ENCODE data around the gene TXNDC2. TPM values are rescaled to one million over a fixed set of nuclear protein-coding genes. Genes with fewer than 3 reads are reported as not detected.

The TXNDC2 gene
- total RNA-seq, 1 donor from 2014 or later = not detected

GRCh38 chr18:9914334-9914583 is 28.5 kb downstream of the TXNDC2 start:
- no peak for DNase-seq

DNA sequence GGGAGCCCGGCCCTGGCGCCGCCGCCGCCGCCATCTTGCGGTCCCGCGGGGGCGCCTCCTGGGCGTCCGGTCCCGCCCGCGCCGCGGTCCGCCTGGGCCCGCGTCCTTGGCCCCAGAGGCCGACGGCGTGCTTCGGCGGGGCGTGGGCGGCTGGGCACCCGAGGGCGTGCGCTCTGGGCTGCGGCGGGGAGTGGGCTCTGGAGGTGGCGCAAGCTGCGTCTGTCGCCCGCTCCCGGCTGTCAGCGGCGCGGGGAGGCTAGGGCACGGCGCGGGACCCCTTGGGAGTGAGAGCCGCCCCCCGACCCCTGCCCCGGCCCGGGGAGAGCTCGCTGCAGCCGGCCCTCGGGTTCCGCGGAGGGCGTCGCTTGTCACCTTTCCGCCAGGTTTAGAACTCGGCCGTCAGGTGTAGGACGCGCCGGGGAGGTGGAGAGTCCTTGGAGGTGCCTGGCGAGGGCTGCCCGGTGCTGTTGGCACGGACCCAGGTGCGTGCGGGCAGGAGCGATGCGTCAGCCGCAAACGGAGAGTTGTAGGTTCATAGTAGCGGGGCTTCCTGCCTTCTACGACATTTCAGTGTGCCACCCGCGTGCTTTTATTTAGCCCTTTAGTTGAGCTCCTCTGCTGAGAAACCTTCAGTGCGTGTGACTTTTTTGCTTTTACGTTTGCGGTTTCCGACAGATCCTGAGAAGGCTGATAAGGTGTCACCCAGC is 29.0 kb downstream of the TXNDC2 start:
- peak; percentile 5 for DNase-seq

DNA sequence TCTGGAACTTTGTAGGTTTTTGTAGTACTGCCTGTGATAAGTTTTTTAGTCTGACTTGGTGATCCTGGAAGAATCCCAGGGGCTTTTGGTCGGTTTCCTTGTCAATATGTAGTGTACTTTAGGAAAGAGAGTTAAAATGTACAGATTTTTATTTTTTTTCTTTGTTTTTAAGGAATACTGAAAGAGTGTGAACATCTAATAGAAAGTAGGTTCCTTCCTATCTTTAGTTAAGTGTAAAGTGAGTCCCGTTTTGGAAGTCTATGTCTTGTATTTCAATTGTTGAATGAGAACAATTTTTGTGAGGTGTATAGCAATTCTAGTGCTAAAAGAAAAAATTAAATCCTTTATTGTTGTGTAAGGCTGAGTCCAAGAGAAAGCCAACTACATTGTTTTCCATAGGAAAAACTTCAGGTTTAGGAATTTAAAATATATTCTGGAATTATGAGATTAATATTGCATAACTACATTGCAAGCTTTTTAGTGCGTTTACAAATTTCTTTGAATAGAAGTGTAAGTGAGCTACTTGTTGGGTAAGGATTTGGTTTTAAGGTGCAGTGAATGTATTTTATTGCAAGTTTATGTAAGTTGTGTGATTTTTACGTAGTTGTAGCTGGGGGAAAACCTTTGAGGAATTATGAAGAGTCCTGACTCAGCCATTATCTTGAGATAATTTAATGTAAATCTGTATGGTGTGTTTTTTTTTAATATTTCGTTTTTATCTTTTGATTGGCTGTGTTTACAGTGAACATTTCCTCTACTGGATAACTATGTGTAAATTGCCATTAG is 29.7 kb downstream of the TXNDC2 start:
- DNase-seq = no peak

GRCh38 chr18:9916077-9916639 is 30.4 kb downstream of the TXNDC2 start:
- no peak for DNase-seq

DNA sequence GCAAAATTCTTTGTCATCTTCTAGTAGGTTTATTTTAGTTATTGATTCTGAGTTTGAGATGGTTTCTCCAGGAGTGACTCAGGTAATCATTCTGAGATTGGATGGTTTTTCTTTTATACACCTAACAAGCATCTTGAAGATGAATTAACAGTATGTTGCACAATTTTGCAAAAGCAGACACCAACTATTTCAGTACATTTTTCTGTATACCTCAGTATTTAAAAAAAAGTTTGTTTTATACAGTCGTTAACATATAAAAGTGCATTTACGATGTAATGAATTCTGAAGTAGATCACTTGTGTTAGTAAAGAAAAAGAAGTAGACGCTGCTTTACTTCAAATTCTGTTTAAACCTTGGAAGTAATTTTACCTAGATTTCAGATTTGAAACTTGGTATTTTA is 31.0 kb downstream of the TXNDC2 start:
- DNase-seq = no peak

DNA sequence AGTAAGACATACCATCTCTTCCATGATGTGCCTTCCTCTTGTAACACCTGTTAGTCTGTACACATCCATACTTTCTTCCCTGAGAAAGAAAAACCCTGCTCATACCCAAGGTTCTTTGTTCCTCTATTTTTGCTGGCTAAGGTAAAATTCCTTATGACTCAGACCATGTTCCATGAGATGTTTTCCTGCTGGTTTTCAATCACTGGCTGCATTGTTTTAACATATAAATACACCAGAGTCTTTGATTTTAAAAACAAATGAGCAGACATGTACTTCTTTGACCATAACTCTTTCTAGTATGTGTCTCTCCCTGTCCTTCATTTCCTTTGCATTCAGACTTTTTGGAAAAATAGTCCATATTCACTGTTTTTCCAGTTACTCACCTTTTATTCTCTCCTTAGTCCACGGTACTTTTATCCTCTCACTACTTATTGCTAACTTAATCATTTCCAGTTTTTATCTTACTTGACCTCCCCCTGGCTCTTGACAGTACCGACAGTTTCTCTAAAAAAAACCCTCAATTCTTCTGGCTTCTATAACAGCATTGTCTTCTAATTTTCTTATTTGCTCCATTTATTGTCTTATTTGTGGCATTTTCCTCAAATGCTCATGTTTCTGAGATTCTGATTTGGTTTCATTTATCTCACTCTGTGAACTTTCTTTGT is 32.4 kb downstream of the TXNDC2 start:
- no peak for DNase-seq

GRCh38 chr18:9919564-9920232 is 33.9 kb downstream of the TXNDC2 start:
- no peak for DNase-seq

GRCh38 chr18:9922592-9923311 is 37.0 kb downstream of the TXNDC2 start:
- DNase-seq = no peak

DNA sequence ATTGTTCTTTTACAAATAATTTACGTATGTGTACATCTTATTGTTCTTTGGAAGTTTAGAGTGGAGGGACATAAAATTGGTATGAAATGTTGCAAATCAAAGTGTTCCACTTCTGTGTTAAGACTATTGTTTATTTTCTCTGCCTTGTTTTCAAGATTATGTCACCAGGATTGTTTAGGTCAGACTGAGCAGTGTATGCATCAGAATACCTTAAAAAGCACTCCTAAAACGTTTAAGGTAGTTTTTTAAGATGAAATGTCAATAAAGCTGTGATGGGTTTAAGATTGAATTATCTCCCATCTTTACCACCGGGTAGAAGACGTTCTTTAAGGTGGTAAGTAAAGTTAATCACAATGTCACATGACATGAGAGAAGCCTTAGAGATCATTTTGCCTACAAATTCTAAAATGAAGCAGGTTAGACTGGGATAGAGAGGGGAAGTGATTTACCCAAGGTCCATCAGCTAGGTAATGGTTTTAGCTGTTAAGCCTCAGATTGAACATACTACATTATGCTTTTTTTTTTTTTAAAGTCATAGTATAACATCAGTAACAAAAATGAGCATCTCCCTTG is 38.7 kb downstream of the TXNDC2 start:
- DNase-seq = no peak

- no peak for DNase-seq
These were observed 39.6 kb downstream of the TXNDC2 start for GRCh38 chr18:9925369-9925768.

GRCh38 chr18:9925795-9926194 is 40.0 kb downstream of the TXNDC2 start:
- DNase-seq = no peak

GRCh38 chr18:9926223-9926894 is 40.6 kb downstream of the TXNDC2 start:
- DNase-seq = no peak

- DNase-seq = no peak
These were observed 41.2 kb downstream of the TXNDC2 start for GRCh38 chr18:9926977-9927376.

- DNase-seq = no peak
These were observed 41.8 kb downstream of the TXNDC2 start for GRCh38 chr18:9927392-9928063.

- DNase-seq = no peak
These were observed 43.0 kb downstream of the TXNDC2 start for GRCh38 chr18:9928646-9929259.

DNA sequence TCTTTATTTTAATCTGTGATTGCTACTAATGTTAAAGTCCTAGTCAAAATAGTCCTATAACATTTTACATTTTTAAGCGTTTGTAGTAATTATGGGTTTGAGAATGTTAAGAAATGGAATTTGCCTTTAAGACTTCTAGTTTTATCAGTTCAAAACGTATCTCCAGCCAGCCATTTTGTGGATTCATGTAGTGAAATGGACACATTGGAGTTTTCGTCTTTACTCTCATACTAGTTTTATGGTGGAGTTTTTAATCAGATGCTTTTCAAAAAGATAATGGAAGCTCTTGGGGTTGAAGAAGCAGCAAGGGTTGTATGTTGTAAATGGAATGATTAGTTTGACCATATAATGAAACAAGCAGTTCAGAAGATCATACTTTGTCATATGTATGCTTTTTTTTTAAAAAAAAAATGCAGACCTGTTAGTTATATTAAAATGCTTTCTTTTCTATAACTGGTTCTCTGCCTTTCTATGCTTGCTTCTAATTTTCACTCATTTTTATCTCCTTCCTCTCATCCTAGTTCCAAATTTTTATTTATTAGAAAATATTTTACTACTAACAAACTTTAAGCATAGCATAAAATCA is 44.6 kb downstream of the TXNDC2 start:
- no peak for DNase-seq

GRCh38 chr18:9931146-9931545 is 45.4 kb downstream of the TXNDC2 start:
- no peak for DNase-seq

- DNase-seq = no peak
These were observed 45.9 kb downstream of the TXNDC2 start for GRCh38 chr18:9931678-9932077.

GRCh38 chr18:9933865-9934264 is 48.1 kb downstream of the TXNDC2 start:
- DNase-seq = no peak

DNA sequence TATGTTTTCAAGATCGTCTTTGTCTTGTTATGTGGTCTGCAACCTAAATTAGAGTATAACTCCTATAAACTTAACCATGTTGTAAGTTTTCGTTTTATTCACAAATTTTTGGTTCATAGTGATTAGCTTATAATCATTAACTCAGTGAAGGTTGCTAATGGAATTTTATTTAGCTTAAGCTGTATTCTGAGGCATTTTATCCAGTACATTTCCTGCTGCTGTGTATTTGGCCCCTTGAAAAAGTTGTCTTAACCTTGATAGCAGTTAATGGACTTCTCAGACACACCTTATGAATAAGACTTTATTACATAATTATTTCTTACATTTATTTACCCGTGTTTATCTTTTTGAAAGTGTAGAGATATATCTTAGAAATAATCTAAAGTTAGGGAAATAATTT is 48.5 kb downstream of the TXNDC2 start:
- no peak for DNase-seq
